B cell (primary cell): Measurements from ENCODE around the gene C2orf81. TPM values are rescaled to one million over a fixed set of nuclear protein-coding genes. Genes with fewer than 3 reads are reported as not detected.

Experiments
- ATAC-seq: fragments of 200-7000 bp; cut with Tn5 transposase; one replicate; pipeline ENCODE4 v1.10.0; 2021; ENCODE audit warnings: low read depth, mild to moderate bottlenecking, moderate number of reproducible peaks, moderate library complexity
- CTCF ChIA-PET: fragments of 350-600 bp; sonication (Branson Sonifier 250); formaldehyde crosslinking; loops from one replicate; lab custom pipeline; 2021; ENCODE audit warnings: antibody characterized with exemption, inconsistent platforms; lab: Charles Lee
- POLR2A ChIA-PET: fragments of 350-600 bp; sonication (Branson Sonifier 250); formaldehyde crosslinking; loops from one replicate; lab custom pipeline; 2021; ENCODE audit warnings: antibody characterized with exemption; lab: Charles Lee
- DNase-seq: peaks from one replicate; pipeline ENCODE4 v3.0.0; 2013
- H2AFZ ChIP-seq: 2 replicates; pipeline ENCODE4 v1.6.1; 2012; ENCODE audit warnings: mild to moderate bottlenecking, low read depth, low read length; ENCODE audit not compliant: insufficient read depth, poor library complexity, severe bottlenecking
- H3K27ac ChIP-seq, 2 donors: 1 replicate in 1 of 2; 2 replicates in 1 of 2; pipeline ENCODE4 v1.5.1; 2012 to 2013; ENCODE audit warnings: low read length in 2 of 2, mild to moderate bottlenecking in 2 of 2, moderate library complexity in 1 of 2
- H3K27me3 ChIP-seq, 4 experiments: fragments of 200-600 bp in 1 of 4; sonication (generic) in 1 of 4; replicated peaks in 1 of 4; 1 replicate in 2 of 4; 2 replicates in 2 of 4; pipeline versions ENCODE4 v1.6.1 to v1.7.0; 2013 to 2016; ENCODE audit warnings: low read length in 3 of 4, mild to moderate bottlenecking in 2 of 4, mixed read lengths in 1 of 4, moderate library complexity in 1 of 4; ENCODE audit not compliant: insufficient read depth in 4 of 4, control insufficient read depth in 3 of 4; ENCODE audit errors: control extremely low read depth in 1 of 4
- H3K36me3 ChIP-seq, 2 experiments: replicated peaks in 1 of 2; 1 replicate in 1 of 2; 2 replicates in 1 of 2; pipeline versions ENCODE4 v1.6.1 to v1.7.1; 2013; ENCODE audit warnings: low read length in 1 of 2; ENCODE audit not compliant: insufficient read depth in 2 of 2, control insufficient read depth in 1 of 2; ENCODE audit errors: control extremely low read depth in 1 of 2, extremely low read depth in 1 of 2
- H3K4me1 ChIP-seq, 2 donors: fragments of 200-600 bp in 1 of 2; sonication (generic) in 1 of 2; 1 replicate in 1 of 2; 2 replicates in 1 of 2; pipeline versions ENCODE4 v1.5.1 to v1.6.1; 2013 to 2017; ENCODE audit warnings: low read length in 2 of 2; ENCODE audit not compliant: control insufficient read depth in 2 of 2, insufficient read depth in 2 of 2
- H3K4me2 ChIP-seq: replicated peaks from 2 replicates; pipeline ENCODE3; 2012; ENCODE audit warnings: mild to moderate bottlenecking, low read depth, low read length; ENCODE audit not compliant: poor library complexity, severe bottlenecking
- H3K4me3 ChIP-seq, 5 experiments: fragments of 200-600 bp in 1 of 5; sonication (generic) in 1 of 5; 1 replicate in 3 of 5; 2 replicates in 2 of 5; pipeline versions ENCODE4 v1.5.1 to v1.7.0; 2011 to 2016; ENCODE audit warnings: low read length in 4 of 5, mild to moderate bottlenecking in 4 of 5, low read depth in 2 of 5, control low read depth in 1 of 5, moderate library complexity in 1 of 5; ENCODE audit not compliant: insufficient read depth in 1 of 5; ENCODE audit errors: control extremely low read depth in 1 of 5, extremely low read depth in 1 of 5
- H3K79me2 ChIP-seq: fragments of 200-600 bp; sonication (generic); one replicate; pipeline ENCODE4 v1.6.0; 2016; ENCODE audit warnings: low read length; ENCODE audit not compliant: control insufficient read depth, insufficient read depth
- H3K9ac ChIP-seq: fragments of 200-600 bp; sonication (generic); 2 replicates; pipeline ENCODE4 v1.6.1; 2017; ENCODE audit warnings: mild to moderate bottlenecking, low read length, moderate library complexity
- H3K9me3 ChIP-seq, 3 donors: one replicate each; pipeline versions ENCODE4 v1.6.1 to v1.7.1; 2013; ENCODE audit warnings: low read length in 2 of 3; ENCODE audit not compliant: control insufficient read depth in 2 of 3, insufficient read depth in 1 of 3; ENCODE audit errors: control extremely low read depth in 1 of 3
- H4K20me1 ChIP-seq: 2 replicates; pipeline ENCODE4 v1.6.0; 2012; ENCODE audit warnings: mild to moderate bottlenecking, low read length; ENCODE audit not compliant: insufficient read depth, control insufficient read depth, poor library complexity, severe bottlenecking
- H3K27ac Mint-ChIP-seq: one replicate; pipeline ENCODE4 v1.8.0; 2021; ENCODE audit warnings: mixed read lengths
- H3K27me3 Mint-ChIP-seq: one replicate; pipeline ENCODE4 v1.8.0; 2021; ENCODE audit warnings: mixed read lengths
- H3K4me1 Mint-ChIP-seq: one replicate; pipeline ENCODE4 v1.8.0; 2021; ENCODE audit warnings: mixed read lengths
- H3K4me3 Mint-ChIP-seq: one replicate; pipeline ENCODE4 v1.8.0; 2021; ENCODE audit warnings: mixed read lengths
- H3K9me3 Mint-ChIP-seq: one replicate; pipeline ENCODE4 v1.8.0; 2022; ENCODE audit warnings: mixed read lengths; ENCODE audit not compliant: insufficient read depth
- CTCF ChIP-seq: fragments of 200-600 bp; IDR thresholded peaks from one replicate; pipeline ENCODE4 v1.8.0; 2022; ENCODE audit warnings: antibody characterized with exemption, mild to moderate bottlenecking
- EZH2 ChIP-seq: IDR thresholded peaks from 2 replicates; pipeline ENCODE4 v1.6.1; 2012; ENCODE audit warnings: borderline replicate concordance, low read depth, mild to moderate bottlenecking, moderate library complexity, low read length; ENCODE audit not compliant: insufficient read depth, poor library complexity, severe bottlenecking
- WGBS: methylation state at CpG from one replicate; pipeline ENCODE4 v1.1.5; 2013; ENCODE audit warnings: missing lambda C conversion rate; ENCODE audit not compliant: insufficient coverage; 5-methylcytosine and 5-hydroxymethylcytosine counted together
- intact Hi-C: fragments of 100-400 bp; cut with micrococcal nuclease; formaldehyde crosslinking; loops from one replicate; pipeline ENCODE4 v1.10.0; 2022
- polyA plus RNA-seq: library from polyadenylated mRNA; depleted of rRNA; stranded (reverse); fragments of >200 nt; gene quantifications from 2 replicates; pipeline ENCODE4 v1.2.3, GENCODE V29; 2012
- total RNA-seq, 2 donors: library from RNA; stranded (reverse); fragments of 120-200 nt in 1 of 2; gene quantifications; 1 replicate in 1 of 2; 2 replicates in 1 of 2; pipeline versions ENCODE4 v1.2.3 to v1.2.4, GENCODE V29; 2013 to 2022

Gene C2orf81
- total and polyA plus RNA-seq, 2 donors (not counting 1 experiment from before 2014, with no cell fraction given): 5.4 to 8.6 TPM

- Histone ChIP-seq H3K27me3 (peaks cover 0 to 43% (median 13%) of the 10 kb centered on the region in 4 experiments), H3K9ac (peak overlapping the region; percentile 60), H3K27ac (no peak overlapping the region), H2AFZ (peak overlapping the region; percentile 72), H4K20me1 (no peaks in the 10 kb centered on the region), H3K9me3 (peaks cover 0 to 9% (median 0%) of the 10 kb centered on the region in 3 donors), H3K79me2 (no peaks in the 10 kb centered on the region), H3K4me1 (peaks cover 36 to 46% of the 10 kb centered on the region in 2 donors), H3K4me3 (peak overlapping the region; percentile 14 to 55 (median 49)), H3K4me2 (peak overlapping the region; percentile 95), H3K36me3 (no peaks in the 10 kb centered on the region)
- WGBS: 33% methylated on average over 13 of the region's 14 CpGs
- TF ChIP-seq EZH2 (no peak), CTCF (no peak)
- CTCF ChIA-PET: interaction anchor here (0.7 to 1.3 kb wide), 8 partner anchors 13 to 92 kb away, joined by 3 to 7 read pairs (median 3); no protein-coding TSS in a partner anchor
- ATAC-seq (no peak), DNase-seq (no peak)
- Mint-ChIP-seq H3K9me3 (no peaks in the 10 kb centered on the region), H3K4me1 (peaks cover 48% of the 10 kb centered on the region), H3K4me3 (peak overlapping the region; percentile 83), H3K27ac (peak overlapping the region; percentile 67), H3K27me3 (peaks cover 16% of the 10 kb centered on the region)
- intact Hi-C loops: loop anchor here (1.0 kb wide), 2 partner anchors 14 to 19 kb away; partner anchors contain the start of genes C2orf81 and WDR54
- POLR2A ChIA-PET: interaction anchor here (0.5 to 1.4 kb wide), 4 partner anchors 15 to 258 kb away, joined by 3 to 7 read pairs (median 4); partner anchors contain the start of genes C2orf81, INO80B, WBP1 and WDR54
Observed at GRCh38 chr2:74439803-74440377, 18.5 kb upstream of the C2orf81 start.

GRCh38 chr2:74439373-74439772, 18.0 kb upstream of the C2orf81 start:
- peak overlapping the region in 2 of 5 experiments; percentile 33 to 55 for H3K4me3 ChIP-seq
- ATAC-seq (no peak), DNase-seq (no peak)
- peaks cover 36 to 46% of the 10 kb centered on the region in 2 donors for H3K4me1 ChIP-seq
- ChIA-PET POLR2A (interaction anchor here (1.4 kb wide), 1 partner anchor 19 kb away, joined by 7 read pairs; the partner anchor contains the start of gene WBP1), CTCF (interaction anchor here (0.9 to 1.3 kb wide), 3 partner anchors 14 to 48 kb away, joined by 3 read pairs; no protein-coding TSS in a partner anchor)
- H4K20me1 ChIP-seq: no peaks in the 10 kb centered on the region
- Mint-ChIP-seq H3K27ac (no peak overlapping the region), H3K4me1 (peaks cover 48% of the 10 kb centered on the region), H3K9me3 (no peaks in the 10 kb centered on the region), H3K4me3 (peak overlapping the region; percentile 83), H3K27me3 (peaks cover 14% of the 10 kb centered on the region)
- peaks cover 0 to 9% (median 0%) of the 10 kb centered on the region in 3 donors for H3K9me3 ChIP-seq
- intact Hi-C loops: no loop called here
- H3K27ac ChIP-seq: no peak overlapping the region
- TF ChIP-seq EZH2 (no peak), CTCF (no peak)
- H3K27me3 ChIP-seq: peaks cover 0 to 39% (median 12%) of the 10 kb centered on the region in 4 experiments
- peak overlapping the region; percentile 72 for H2AFZ ChIP-seq
- no peaks in the 10 kb centered on the region for H3K79me2 ChIP-seq
- H3K36me3 ChIP-seq: no peaks in the 10 kb centered on the region
- WGBS: 44% methylated on average over 3 of the region's 3 CpGs
- H3K4me2 ChIP-seq: peak overlapping the region; percentile 95
- H3K9ac ChIP-seq: no peak overlapping the region
